Stimulated activated effector memory CD8-positive, alpha-beta T cell treated with anti-CD3 and anti-CD28 coated beads, Interleukin-12 subunit alpha, Interleukin-12 subunit beta, amount 100 ng/mL, for 72 hours (primary cell): Measurements from ENCODE around the gene LIN28B.

Experiments
- ATAC-seq: fragments of 150-1000 bp; cut with Tn5 transposase; 2 replicates; pipeline ENCODE4 v1.10.0; 2021
- DNase-seq, 2 donors: peaks; one replicate each; pipeline ENCODE4 v3.0.0; 2021 to 2022; ENCODE audit warnings: low spot score in 2 of 2
- H3K27ac Mint-ChIP-seq: one replicate; pipeline ENCODE4 v1.8.0; 2022; ENCODE audit warnings: mild to moderate bottlenecking, mixed read lengths
- H3K36me3 Mint-ChIP-seq: one replicate; pipeline ENCODE4 v1.8.0; 2022; ENCODE audit warnings: mild to moderate bottlenecking, mixed read lengths
- H3K4me1 Mint-ChIP-seq: one replicate; pipeline ENCODE4 v1.8.0; 2022; ENCODE audit warnings: mixed read lengths
- H3K4me3 Mint-ChIP-seq: one replicate; pipeline ENCODE4 v1.8.0; 2022; ENCODE audit warnings: mild to moderate bottlenecking, mixed read lengths
- H3K9me3 Mint-ChIP-seq: one replicate; pipeline ENCODE4 v1.8.0; 2022; ENCODE audit warnings: mixed read lengths

The LIN28B gene

GRCh38 chr6:105095139-105095538 lies 138.2 kb downstream of the LIN28B start:
- no peak overlapping the region for H3K27ac Mint-ChIP-seq
- DNase-seq (no peak), ATAC-seq (no peak)
- no peaks in the 10 kb centered on the region for H3K4me1 Mint-ChIP-seq
- no peak overlapping the region for H3K4me3 Mint-ChIP-seq
- no peaks in the 10 kb centered on the region for H3K9me3 Mint-ChIP-seq
- no peaks in the 10 kb centered on the region for H3K36me3 Mint-ChIP-seq

- no peaks in the 10 kb centered on the region for H3K36me3 Mint-ChIP-seq
- H3K4me1 Mint-ChIP-seq = no peaks in the 10 kb centered on the region
- ATAC-seq (no peak), DNase-seq (no peak)
- H3K27ac Mint-ChIP-seq = no peak overlapping the region
- H3K9me3 Mint-ChIP-seq = no peaks in the 10 kb centered on the region
- no peak overlapping the region for H3K4me3 Mint-ChIP-seq
Measured at GRCh38 chr6:105097288-105097687, 140.4 kb downstream of the LIN28B start.

GRCh38 chr6:105099371-105099770 lies 142.5 kb downstream of the LIN28B start:
- DNase-seq (no peak), ATAC-seq (no peak)
- Mint-ChIP-seq H3K36me3 (no peaks in the 10 kb centered on the region), H3K9me3 (no peaks in the 10 kb centered on the region), H3K4me3 (no peak overlapping the region), H3K4me1 (no peaks in the 10 kb centered on the region), H3K27ac (no peak overlapping the region)

- no peaks in the 10 kb centered on the region for H3K9me3 Mint-ChIP-seq
- no peak for DNase-seq
- H3K4me1 Mint-ChIP-seq = no peaks in the 10 kb centered on the region
Measured at GRCh38 chr6:105102186-105102585, 145.3 kb downstream of the LIN28B start.

GRCh38 chr6:105105094-105105493 lies 148.2 kb downstream of the LIN28B start:
- no peak overlapping the region for H3K27ac Mint-ChIP-seq
- ATAC-seq = no peak
- DNase-seq = no peak
- H3K9me3 Mint-ChIP-seq = no peaks in the 10 kb centered on the region
- H3K36me3 Mint-ChIP-seq = no peaks in the 10 kb centered on the region
- no peaks in the 10 kb centered on the region for H3K4me1 Mint-ChIP-seq
- no peak overlapping the region for H3K4me3 Mint-ChIP-seq

More at GRCh38 chr6:105102186-105102585, 145.3 kb downstream of the LIN28B start:
- H3K27ac Mint-ChIP-seq = no peak overlapping the region
- H3K4me3 Mint-ChIP-seq = no peak overlapping the region
- ATAC-seq = peak; percentile 39
- no peaks in the 10 kb centered on the region for H3K36me3 Mint-ChIP-seq

- H3K9me3 Mint-ChIP-seq = no peaks in the 10 kb centered on the region
- H3K4me3 Mint-ChIP-seq = no peak overlapping the region
- ATAC-seq (no peak), DNase-seq (no peak)
- H3K4me1 Mint-ChIP-seq = no peaks in the 10 kb centered on the region
- H3K36me3 Mint-ChIP-seq = no peaks in the 10 kb centered on the region
- no peak overlapping the region for H3K27ac Mint-ChIP-seq
Measured at GRCh38 chr6:105106260-105106659, 149.4 kb downstream of the LIN28B start.

- Mint-ChIP-seq H3K9me3 (no peaks in the 10 kb centered on the region), H3K4me1 (no peaks in the 10 kb centered on the region), H3K4me3 (no peak overlapping the region), H3K36me3 (no peaks in the 10 kb centered on the region), H3K27ac (no peak overlapping the region)
- ATAC-seq (no peak), DNase-seq (no peak)
Measured at GRCh38 chr6:105107207-105107606, 150.3 kb downstream of the LIN28B start.

- no peak overlapping the region for H3K4me3 Mint-ChIP-seq
- no peaks in the 10 kb centered on the region for H3K4me1 Mint-ChIP-seq
- DNase-seq (no peak), ATAC-seq (no peak)
- no peaks in the 10 kb centered on the region for H3K9me3 Mint-ChIP-seq
- H3K36me3 Mint-ChIP-seq = no peaks in the 10 kb centered on the region
- no peak overlapping the region for H3K27ac Mint-ChIP-seq
Measured at GRCh38 chr6:105108631-105109262, 151.8 kb downstream of the LIN28B start.

GRCh38 chr6:105109955-105110895 lies 153.3 kb downstream of the LIN28B start:
- no peak overlapping the region for H3K27ac Mint-ChIP-seq
- no peak for DNase-seq
- H3K4me3 Mint-ChIP-seq = no peak overlapping the region
- peak; percentile 39 for ATAC-seq
- H3K9me3 Mint-ChIP-seq = no peaks in the 10 kb centered on the region
- no peaks in the 10 kb centered on the region for H3K4me1 Mint-ChIP-seq
- no peaks in the 10 kb centered on the region for H3K36me3 Mint-ChIP-seq

GRCh38 chr6:105111105-105111504 lies 154.2 kb downstream of the LIN28B start:
- no peak overlapping the region for H3K27ac Mint-ChIP-seq
- no peak overlapping the region for H3K4me3 Mint-ChIP-seq
- H3K36me3 Mint-ChIP-seq = no peaks in the 10 kb centered on the region
- no peak for ATAC-seq
- DNase-seq = no peak
- no peaks in the 10 kb centered on the region for H3K9me3 Mint-ChIP-seq
- H3K4me1 Mint-ChIP-seq = no peaks in the 10 kb centered on the region

- no peak for ATAC-seq
- Mint-ChIP-seq H3K4me1 (no peaks in the 10 kb centered on the region), H3K9me3 (no peaks in the 10 kb centered on the region)
Measured at GRCh38 chr6:105111871-105112270, 155.0 kb downstream of the LIN28B start.

GRCh38 chr6:105112577-105112976 lies 155.7 kb downstream of the LIN28B start:
- no peak overlapping the region for H3K4me3 Mint-ChIP-seq
- H3K27ac Mint-ChIP-seq = no peak overlapping the region
- no peaks in the 10 kb centered on the region for H3K4me1 Mint-ChIP-seq
- H3K36me3 Mint-ChIP-seq = no peaks in the 10 kb centered on the region
- ATAC-seq = peak; percentile 37
- DNase-seq = no peak
- no peaks in the 10 kb centered on the region for H3K9me3 Mint-ChIP-seq

More at GRCh38 chr6:105111871-105112270, 155.0 kb downstream of the LIN28B start:
- no peaks in the 10 kb centered on the region for H3K36me3 Mint-ChIP-seq
- H3K4me3 Mint-ChIP-seq = no peak overlapping the region
- DNase-seq = no peak
- H3K27ac Mint-ChIP-seq = no peak overlapping the region

GRCh38 chr6:105113422-105113821 lies 156.5 kb downstream of the LIN28B start:
- Mint-ChIP-seq H3K9me3 (no peaks in the 10 kb centered on the region), H3K36me3 (no peaks in the 10 kb centered on the region), H3K4me3 (no peak overlapping the region), H3K4me1 (no peaks in the 10 kb centered on the region), H3K27ac (no peak overlapping the region)
- ATAC-seq = no peak
- DNase-seq = no peak

GRCh38 chr6:105116150-105116549 lies 159.2 kb downstream of the LIN28B start:
- ATAC-seq = no peak

GRCh38 chr6:105120570-105120969 lies 163.7 kb downstream of the LIN28B start:
- Mint-ChIP-seq H3K4me1 (no peaks in the 10 kb centered on the region), H3K27ac (no peak overlapping the region), H3K4me3 (no peak overlapping the region), H3K9me3 (no peaks in the 10 kb centered on the region), H3K36me3 (no peaks in the 10 kb centered on the region)
- DNase-seq = no peak
- ATAC-seq = no peak

More at GRCh38 chr6:105116150-105116549, 159.2 kb downstream of the LIN28B start:
- H3K4me1 Mint-ChIP-seq = no peaks in the 10 kb centered on the region
- H3K4me3 Mint-ChIP-seq = no peak overlapping the region
- no peak for DNase-seq
- no peaks in the 10 kb centered on the region for H3K36me3 Mint-ChIP-seq
- H3K9me3 Mint-ChIP-seq = no peaks in the 10 kb centered on the region
- no peak overlapping the region for H3K27ac Mint-ChIP-seq

GRCh38 chr6:105121981-105122380 lies 165.1 kb downstream of the LIN28B start:
- no peak for DNase-seq
- Mint-ChIP-seq H3K9me3 (no peaks in the 10 kb centered on the region), H3K4me3 (no peak overlapping the region), H3K4me1 (no peaks in the 10 kb centered on the region), H3K36me3 (no peaks in the 10 kb centered on the region), H3K27ac (no peak overlapping the region)
- ATAC-seq = no peak
